Hepatic stellate cell (primary cell): ENCODE measurements around the gene ARVCF.

Experiments used
- DNase-seq: peaks from one replicate; pipeline ENCODE4 v3.0.0; 2011; ENCODE audit warnings: low spot score

The ARVCF gene

GRCh38 chr22:19986410-19987341 is 29.9 kb downstream of the ARVCF start:
- DNase-seq = peak; percentile 98

- no peak for DNase-seq
Measured at GRCh38 chr22:19986011-19986409, 30.6 kb downstream of the ARVCF start.

- no peak for DNase-seq
Measured at GRCh38 chr22:19984851-19985811, 31.5 kb downstream of the ARVCF start.

- peak; percentile 91 for DNase-seq
Measured at GRCh38 chr22:19984201-19984753, 32.3 kb downstream of the ARVCF start.

GRCh38 chr22:19983741-19984140 is 32.9 kb downstream of the ARVCF start:
- DNase-seq = no peak

GRCh38 chr22:19982991-19983578 is 33.5 kb downstream of the ARVCF start:
- no peak for DNase-seq

- DNase-seq = no peak
Measured at GRCh38 chr22:19981961-19982920, 34.4 kb downstream of the ARVCF start.

GRCh38 chr22:19981171-19981960 is 35.3 kb downstream of the ARVCF start:
- DNase-seq = no peak

- DNase-seq = no peak
Measured at GRCh38 chr22:19980766-19981165, 35.9 kb downstream of the ARVCF start.

- no peak for DNase-seq
Measured at GRCh38 chr22:19979712-19980493, 36.7 kb downstream of the ARVCF start.

GRCh38 chr22:19978748-19979147 is 37.9 kb downstream of the ARVCF start:
- DNase-seq = no peak

- DNase-seq = no peak
Measured at GRCh38 chr22:19977296-19978243, 39.1 kb downstream of the ARVCF start.

GRCh38 chr22:19976671-19977070 is 40.0 kb downstream of the ARVCF start:
- no peak for DNase-seq

- no peak for DNase-seq
Measured at GRCh38 chr22:19975707-19976035, 41.0 kb downstream of the ARVCF start.

- DNase-seq = no peak
Measured at GRCh38 chr22:19974935-19975706, 41.5 kb downstream of the ARVCF start.

GRCh38 chr22:19974268-19974861 is 42.3 kb downstream of the ARVCF start:
- peak; percentile 75 for DNase-seq
